ENCODE data around the gene PCBP3. TPM values are rescaled to one million over a fixed set of nuclear protein-coding genes. Genes with fewer than 3 reads are reported as not detected.

PCBP3 gene
- total and polyA plus RNA-seq, 10 of the 15 experiments (the other 5 are each of a cell fraction or from before 2014, with no cell fraction given) = 0.09 to 1.3 (median 0.46) TPM; not detected in 3

- in situ Hi-C loops (cut with MboI) = no loop called here
- ChIA-PET SMC1A (ENCODE audit: uncharacterized antibody, unreplicated experiment) (no interaction called here), CTCF (no interaction called here), POLR2A (no interaction called here), RAD21 (ENCODE audit: unreplicated experiment) (no interaction called here)
- H3K9ac ChIP-seq (ENCODE audit: control insufficient read depth, insufficient read depth, low read length) = no peak overlapping the region
- no peak overlapping the region for H3K4me3 ChIP-seq
- FAIRE-seq = no peak
- no TSS peak for BruUV-seq (replicated peaks)
- H3K9me3 ChIP-seq (replicated peaks; ENCODE audit: control insufficient read depth, insufficient read depth, low read length) = no peaks in the 10 kb centered on the region
- H2AFZ ChIP-seq (ENCODE audit: control insufficient read depth, low read depth, low read length) = no peak overlapping the region
- intact Hi-C loops (cut with micrococcal nuclease; ENCODE audit: unreplicated experiment) = no loop called here
- H3K27me3 ChIP-seq (replicated peaks in 1 of 2; ENCODE audit: control insufficient read depth in 2 of 2, insufficient read depth in 2 of 2, low read length in 1 of 2) = no peaks in the 10 kb centered on the region
- no peak for ATAC-seq
- no peaks in the 10 kb centered on the region for H3K79me2 ChIP-seq (ENCODE audit: control insufficient read depth, insufficient read depth, low read length)
- WGBS (ENCODE audit: insufficient coverage, insufficient replicate concordance, low lambda C conversion rate, missing lambda C conversion rate) = 87% methylated on average over 19 of the region's 19 CpGs
- no peaks in the 10 kb centered on the region for H4K20me1 ChIP-seq (ENCODE audit: control insufficient read depth, insufficient read depth)
- no peaks in the 10 kb centered on the region for H3K4me1 ChIP-seq (ENCODE audit: control insufficient read depth, insufficient read depth, low read length)
- H3K4me2 ChIP-seq (ENCODE audit: control insufficient read depth, insufficient read depth) = no peak overlapping the region
- no peak for DNase-seq (ENCODE audit: low read depth, low spot score)
- H3K27ac ChIP-seq (ENCODE audit: control insufficient read depth, insufficient read depth) = no peak overlapping the region
- no peaks in the 10 kb centered on the region for H3K36me3 ChIP-seq (ENCODE audit: control insufficient read depth in 2 of 2, insufficient read depth in 2 of 2, low read length in 1 of 2)
- no peak for TF ChIP-seq BMI1 (IDR thresholded peaks at IDR 0.05; ENCODE audit: borderline replicate concordance)
- TF ChIP-seq E4F1 (IDR thresholded peaks at IDR 0.05; ENCODE audit: borderline replicate concordance, partially characterized antibody) = no peak
- no peak for TF ChIP-seq ATF3 (IDR thresholded peaks at IDR 0.05; ENCODE audit: borderline replicate concordance, extremely low read depth, low read depth, low read length)
- no peak for TF ChIP-seq EP300 (IDR thresholded peaks at IDR 0.05; ENCODE audit: borderline replicate concordance in 1 of 2, control insufficient read depth in 1 of 2, low read depth in 2 of 2, low read length in 2 of 2)
- no peak for TF ChIP-seq CUX1 (IDR thresholded peaks at IDR 0.05; ENCODE audit: insufficient replicate concordance, low read depth, low read length)
- no peak for TF ChIP-seq CREB1 (IDR thresholded peaks at IDR 0.05; ENCODE audit: low read depth)
- no peak for TF ChIP-seq CBFB (IDR thresholded peaks at IDR 0.05; ENCODE audit: low read depth)
- TF ChIP-seq SP1 (IDR thresholded peaks at IDR 0.05; ENCODE audit: low read depth, low read length) = no peak
- no peak for TF ChIP-seq NBN (IDR thresholded peaks at IDR 0.05)
- no peak for TF ChIP-seq NKRF (conservative IDR thresholded peaks at IDR 0.05)
- TF ChIP-seq LARP7 (IDR thresholded peaks at IDR 0.05) = no peak
Measured at GRCh38 chr21:45863751-45864150, 220.2 kb downstream of the PCBP3 start.

Measured in GM12878 (cell line).